Measurements from ENCODE around the gene TSPYL2.

Gene TSPYL2

DNA sequence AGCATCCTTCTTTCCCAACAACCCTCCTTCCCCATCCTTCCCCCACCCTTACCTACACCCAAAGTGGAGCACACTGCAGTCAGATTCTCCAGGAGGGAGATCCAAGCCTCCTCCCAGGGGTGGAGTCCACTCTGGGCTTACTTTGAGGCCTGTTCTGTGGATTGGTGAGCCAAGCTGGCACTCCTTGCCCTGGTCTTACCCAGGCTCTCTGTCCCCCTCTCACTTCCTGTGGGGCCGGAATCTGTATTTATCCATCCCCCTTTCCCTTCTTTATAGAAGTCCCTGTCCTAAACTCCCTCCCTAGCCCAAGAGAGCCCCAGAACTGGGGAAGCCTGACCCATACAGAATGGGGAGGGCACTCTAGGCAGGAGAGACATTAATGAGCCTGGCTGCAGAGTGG, 3.2 kb upstream of the TSPYL2 start:
- CTCF ChIA-PET = no interaction called here
- POLR2A ChIA-PET (ENCODE audit: low non-redundant PET) = no interaction called here
- no peak for DNase-seq (ENCODE audit: low spot score)
- TF ChIP-seq CTCF (conservative IDR thresholded peaks at IDR 0.05; ENCODE audit: low read depth) = no peak
- H3K27ac ChIP-seq = no peak overlapping the region; the same call in 1 of the 2 replicates

DNA sequence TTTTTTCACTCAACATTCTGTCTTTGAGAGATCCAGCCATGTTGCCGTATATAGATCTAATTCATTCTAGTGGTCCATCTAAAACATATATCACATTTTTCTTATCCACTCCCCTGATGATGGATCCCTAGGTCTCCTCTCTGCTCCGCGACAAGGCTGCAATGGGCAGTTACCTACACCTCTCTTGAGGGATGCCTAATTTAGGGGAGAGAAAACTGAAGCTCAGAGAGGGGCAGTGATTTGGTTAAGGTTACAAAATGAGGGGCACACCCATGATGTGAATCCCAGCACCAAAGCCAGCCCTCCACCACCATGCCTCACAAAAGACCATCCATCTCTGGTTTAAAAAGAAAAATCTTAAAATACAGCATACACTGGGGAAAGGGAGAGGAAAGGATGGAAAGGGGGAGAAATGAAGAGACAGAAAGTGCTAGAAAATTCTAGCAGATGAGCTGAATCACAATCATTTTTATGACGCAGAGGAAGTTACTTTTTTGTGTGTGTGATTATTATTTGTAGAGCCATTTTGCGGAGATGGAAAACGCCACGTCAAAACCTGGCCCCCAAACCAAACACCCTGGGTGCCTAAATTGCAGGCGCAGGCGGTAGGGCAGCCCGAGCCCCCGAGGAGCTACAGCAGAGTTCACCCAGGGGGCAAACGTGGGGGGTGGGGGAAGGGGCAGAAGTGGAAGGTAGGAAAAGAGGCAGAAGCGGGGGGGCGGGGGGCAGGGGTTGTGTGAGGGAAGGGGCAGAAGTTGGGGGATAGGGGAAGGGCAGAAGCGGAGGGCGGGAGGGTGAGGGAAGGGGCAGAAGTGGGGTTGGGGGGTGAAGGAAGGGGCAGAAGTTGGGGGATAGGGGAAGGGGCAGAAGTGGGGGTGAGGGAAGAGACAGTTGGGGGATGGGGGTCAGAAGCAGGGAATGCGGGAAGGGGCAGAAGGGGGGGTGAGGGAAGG, 1.3 kb upstream of the TSPYL2 start:
- ChIA-PET CTCF (no interaction called here), POLR2A (ENCODE audit: low non-redundant PET) (no interaction called here)
- DNase-seq (ENCODE audit: low spot score) = no peak
- TF ChIP-seq CTCF (conservative IDR thresholded peaks at IDR 0.05; ENCODE audit: low read depth) = no peak
- H3K27ac ChIP-seq = peak overlapping the region; percentile 51

GRCh38 chrX:53082773-53083616, 828 bp downstream of the TSPYL2 start:
- ChIA-PET CTCF (interaction anchor here (0.7 kb wide), 1 partner anchor 543 kb away, joined by 4 read pairs; no protein-coding TSS in a partner anchor), POLR2A (ENCODE audit: low non-redundant PET) (no interaction called here)
- peak overlapping the region; percentile 87 for H3K27ac ChIP-seq
- no peak for DNase-seq (ENCODE audit: low spot score)
- no peak for TF ChIP-seq CTCF (conservative IDR thresholded peaks at IDR 0.05; ENCODE audit: low read depth)

- DNase-seq (ENCODE audit: low spot score) = no peak
- no peak for TF ChIP-seq CTCF (conservative IDR thresholded peaks at IDR 0.05; ENCODE audit: low read depth)
- CTCF ChIA-PET = interaction anchor here (0.6 kb wide), 1 partner anchor 179 kb away, joined by 3 read pairs; no protein-coding TSS in a partner anchor
- POLR2A ChIA-PET (ENCODE audit: low non-redundant PET) = no interaction called here
- peak overlapping the region; percentile 34 for H3K27ac ChIP-seq
Measured at GRCh38 chrX:53084043-53084570, 1.9 kb downstream of the TSPYL2 start.

DNA sequence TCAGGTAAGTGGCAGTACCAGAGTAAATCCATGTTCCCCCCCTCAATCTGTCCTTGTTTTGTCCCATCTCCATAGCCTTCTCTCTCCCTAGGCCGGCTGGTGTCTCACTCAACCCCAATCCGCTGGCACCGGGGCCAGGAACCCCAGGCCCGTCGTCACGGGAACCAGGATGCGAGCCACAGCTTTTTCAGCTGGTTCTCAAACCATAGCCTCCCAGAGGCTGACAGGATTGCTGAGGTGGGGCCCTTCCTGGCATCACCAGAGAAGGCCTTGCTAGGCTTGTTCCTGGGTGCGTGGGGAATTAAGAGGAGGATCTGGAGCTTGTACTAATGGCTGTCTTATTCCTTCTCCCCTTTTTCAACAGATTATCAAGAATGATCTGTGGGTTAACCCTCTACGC, 2.7 kb downstream of the TSPYL2 start:
- H3K27ac ChIP-seq = peak overlapping the region; percentile 34
- CTCF ChIA-PET = interaction anchor here (0.6 kb wide), 1 partner anchor 1280 kb away, joined by 3 read pairs; no protein-coding TSS in a partner anchor
- POLR2A ChIA-PET (ENCODE audit: low non-redundant PET) = no interaction called here
- DNase-seq (ENCODE audit: low spot score) = no peak
- no peak for TF ChIP-seq CTCF (conservative IDR thresholded peaks at IDR 0.05; ENCODE audit: low read depth)

DNA sequence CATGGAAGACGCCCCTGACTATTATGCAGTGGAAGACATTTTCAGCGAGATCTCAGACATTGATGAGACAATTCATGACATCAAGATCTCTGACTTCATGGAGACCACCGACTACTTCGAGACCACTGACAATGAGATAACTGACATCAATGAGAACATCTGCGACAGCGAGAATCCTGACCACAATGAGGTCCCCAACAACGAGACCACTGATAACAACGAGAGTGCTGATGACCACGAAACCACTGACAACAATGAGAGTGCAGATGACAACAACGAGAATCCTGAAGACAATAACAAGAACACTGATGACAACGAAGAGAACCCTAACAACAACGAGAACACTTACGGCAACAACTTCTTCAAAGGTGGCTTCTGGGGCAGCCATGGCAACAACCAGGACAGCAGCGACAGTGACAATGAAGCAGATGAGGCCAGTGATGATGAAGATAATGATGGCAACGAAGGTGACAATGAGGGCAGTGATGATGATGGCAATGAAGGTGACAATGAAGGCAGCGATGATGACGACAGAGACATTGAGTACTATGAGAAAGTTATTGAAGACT, 3.6 kb downstream of the TSPYL2 start:
- no peak for DNase-seq (ENCODE audit: low spot score)
- TF ChIP-seq CTCF (conservative IDR thresholded peaks at IDR 0.05; ENCODE audit: low read depth) = no peak
- ChIA-PET CTCF (no interaction called here), POLR2A (ENCODE audit: low non-redundant PET) (no interaction called here)
- no peak overlapping the region for H3K27ac ChIP-seq

All from RWPE1 (cell line).